Activated T-cell treated with anti-CD3 and anti-CD28 coated beads, Interleukin-2, amount 50 U/mL, for 4 hours (primary cell): Measurements from ENCODE around the gene HSPG2. TPM values are rescaled to one million over a fixed set of nuclear protein-coding genes. Genes with fewer than 3 reads are reported as not detected.
"Not testable (repeated sequence)": the region's sequence is repeated elsewhere in the genome, so short reads cannot be mapped to it uniquely, and the experiment has no call there.

Experiments
- ATAC-seq, 2 donors: fragments of 200-7000 bp; cut with Tn5 transposase; one replicate each; pipeline ENCODE4 v1.10.0; 2021
- DNase-seq: peaks from one replicate; pipeline ENCODE4 v3.0.0-alpha.2; 2020
- H3K27me3 Mint-ChIP-seq: one replicate; pipeline ENCODE4 v1.8.0; 2021; ENCODE audit warnings: low read depth, mixed read lengths
- H3K36me3 Mint-ChIP-seq: one replicate; pipeline ENCODE4 v1.8.0; 2022; ENCODE audit warnings: mixed read lengths; ENCODE audit not compliant: insufficient read depth
- H3K4me1 Mint-ChIP-seq: one replicate; pipeline ENCODE4 v1.8.0; 2021; ENCODE audit warnings: low read depth, mixed read lengths
- H3K4me3 Mint-ChIP-seq: one replicate; pipeline ENCODE4 v1.8.0; 2021; ENCODE audit warnings: mild to moderate bottlenecking, moderate library complexity, mixed read lengths
- H3K9me3 Mint-ChIP-seq: one replicate; pipeline ENCODE4 v1.8.0; 2021; ENCODE audit warnings: mixed read lengths
- total RNA-seq, 3 donors: library from RNA; stranded (reverse); gene quantifications; one replicate each; pipeline ENCODE4 v1.2.1, GENCODE V29; 2021

Gene HSPG2
- total RNA-seq, 3 donors from 2014 or later, result 0.92 to 1.7 (median 1.2) TPM

DNA sequence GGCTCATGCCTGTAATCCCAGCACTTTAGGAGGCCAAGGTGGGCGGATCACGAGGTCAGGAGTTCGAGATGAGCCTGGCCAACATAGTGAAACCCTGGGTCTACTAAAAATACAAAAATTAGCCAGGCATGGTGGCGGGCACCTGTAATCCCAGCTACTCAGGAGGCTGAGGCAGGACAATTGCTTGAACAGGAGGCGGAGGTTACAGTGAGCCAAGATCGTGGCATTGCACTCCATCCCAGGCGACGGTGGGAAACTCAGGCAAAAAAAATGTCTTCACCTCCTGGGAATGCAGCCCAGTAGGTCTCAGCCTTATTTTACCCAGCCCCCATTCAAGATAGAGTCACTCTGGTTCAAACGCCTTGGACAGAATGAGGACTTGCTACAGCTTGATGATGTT lies 151.3 kb downstream of the HSPG2 start:
- H3K27me3 Mint-ChIP-seq, ATAC-seq, H3K36me3 Mint-ChIP-seq, H3K9me3 Mint-ChIP-seq, H3K4me3 Mint-ChIP-seq, DNase-seq: not testable (repeated sequence)
- peaks cover 11% of the 10 kb centered on the region for H3K4me1 Mint-ChIP-seq

DNA sequence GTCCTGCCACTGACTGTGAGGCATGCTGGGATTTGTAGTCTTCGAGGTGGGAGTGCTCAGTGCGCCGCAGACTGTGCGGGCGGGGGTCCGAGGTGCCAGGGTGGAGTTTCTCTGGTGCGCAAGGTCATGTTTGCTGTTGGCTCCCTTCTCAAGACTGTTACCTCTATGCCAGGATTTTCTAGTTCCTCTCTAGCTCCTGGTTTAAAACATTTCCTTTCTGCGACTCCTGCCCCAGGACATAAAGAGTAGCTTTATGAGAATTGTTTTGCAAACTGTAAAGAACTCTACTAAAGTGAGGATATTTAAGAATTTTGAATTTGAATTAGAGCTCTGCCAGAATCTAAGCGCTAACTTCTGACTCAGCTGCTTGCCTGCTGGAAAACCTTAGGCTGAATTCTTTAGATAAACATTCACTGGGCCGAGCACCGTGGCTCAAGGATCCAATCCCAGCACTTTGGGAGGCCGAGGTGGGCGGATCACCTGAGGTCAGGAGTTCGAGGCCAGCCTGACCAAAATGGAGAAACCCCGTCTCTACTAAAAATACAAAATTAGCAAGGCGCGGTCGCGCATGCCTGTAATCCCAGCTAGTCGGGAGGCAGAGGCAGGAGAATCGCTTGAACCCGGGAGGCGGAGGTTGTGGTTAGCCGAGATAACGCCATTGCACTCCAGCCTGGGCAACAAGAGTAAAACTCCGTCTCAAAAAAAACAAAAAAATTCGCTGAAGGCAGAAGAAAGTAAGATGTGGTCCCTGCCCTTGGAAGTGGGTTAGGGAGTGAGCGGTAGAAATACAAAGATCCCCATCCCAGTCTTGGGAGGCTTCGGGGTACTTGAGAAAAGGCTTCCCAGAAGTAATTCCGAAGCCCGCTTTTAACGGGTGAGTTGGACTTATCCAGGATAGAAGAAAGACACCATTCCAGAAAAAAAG lies 153.2 kb downstream of the HSPG2 start:
- DNase-seq, result no peak
- Mint-ChIP-seq H3K36me3 (peaks cover 2% of the 10 kb centered on the region), H3K9me3 (no peaks in the 10 kb centered on the region), H3K27me3 (no peaks in the 10 kb centered on the region), H3K4me1 (peaks cover 25% of the 10 kb centered on the region), H3K4me3 (peak overlapping the region; percentile 95)
- no peak for ATAC-seq

DNA sequence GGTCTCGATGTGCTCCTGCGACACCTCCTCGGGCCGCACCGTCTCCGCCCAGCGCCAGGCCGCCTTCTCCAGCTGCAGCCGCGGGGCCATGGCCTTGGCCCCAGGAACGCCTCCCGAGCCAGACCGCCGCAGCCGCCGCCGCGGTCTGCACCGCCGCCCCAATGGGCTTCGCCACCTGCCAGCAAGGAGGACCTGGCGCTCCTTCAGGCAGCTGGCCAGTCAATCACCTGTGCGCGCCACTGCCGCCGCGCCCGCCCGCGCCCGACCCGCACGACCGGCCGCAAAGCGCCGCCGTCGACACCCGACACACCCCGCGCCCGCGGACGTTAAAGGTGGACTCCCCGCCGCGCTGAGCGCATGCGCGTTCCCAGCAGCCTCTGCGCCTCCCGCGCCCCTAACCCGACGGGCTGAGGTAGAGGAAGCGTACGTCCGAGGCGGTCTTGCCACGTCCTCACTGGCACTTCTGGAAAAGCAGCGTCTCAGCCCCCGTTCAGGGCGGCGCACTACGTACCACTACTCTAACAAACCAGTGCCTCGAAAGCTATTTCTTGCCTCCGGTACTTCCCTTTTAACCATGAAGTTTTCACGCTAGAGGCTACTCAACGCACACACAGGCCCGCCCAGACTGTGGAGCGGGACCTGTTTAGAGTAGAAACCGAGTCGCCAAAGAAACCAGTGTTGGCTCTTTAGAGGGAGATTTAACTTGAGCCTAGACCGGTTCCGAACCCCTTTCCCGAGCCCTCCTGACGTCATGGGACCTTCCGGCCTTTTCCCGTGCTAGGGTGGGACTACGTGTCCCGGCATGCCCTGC lies 154.0 kb downstream of the HSPG2 start, which contains the start of gene USP48:
USP48 (minus strand) TSS at position 282 of the 811 bp plus-strand sequence; CDS start at position 90, 192 bp downstream.
- H3K4me3 Mint-ChIP-seq, result peak within 1 kb of the TSS; percentile 95
- peaks cover 31% of the 10 kb centered on the region for H3K4me1 Mint-ChIP-seq
- no peaks in the 10 kb centered on the region for H3K27me3 Mint-ChIP-seq
- H3K36me3 Mint-ChIP-seq, result peaks cover 2% of the 10 kb centered on the region
- H3K9me3 Mint-ChIP-seq, result no peaks in the 10 kb centered on the region
- ATAC-seq, result peak; percentile 83 to 84
- DNase-seq, result peak; percentile 94

DNA sequence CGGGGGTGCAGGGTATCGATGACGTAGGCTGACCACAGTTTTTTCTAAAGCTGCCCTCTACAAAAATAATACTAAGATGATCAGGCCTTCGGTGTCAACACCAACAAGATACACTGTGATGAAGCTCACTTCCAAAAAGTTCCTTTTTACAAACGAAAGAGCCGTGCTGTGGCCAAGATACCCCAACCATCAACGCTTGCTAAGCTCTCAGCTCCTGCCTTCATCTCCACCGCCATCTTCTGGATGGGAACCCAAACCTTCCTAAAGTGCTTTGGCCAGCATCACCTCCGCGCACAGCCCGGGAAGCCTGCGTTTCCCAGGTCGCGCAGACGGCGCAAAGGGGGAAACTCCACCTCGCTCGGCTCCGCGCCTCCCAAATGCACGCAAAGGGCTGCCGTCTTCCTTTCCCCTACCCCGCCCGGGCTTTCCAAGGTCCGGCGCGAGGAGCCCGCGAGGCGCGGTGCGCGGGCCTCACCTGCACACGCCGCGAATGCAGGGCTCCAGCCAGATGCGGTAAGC lies 154.7 kb downstream of the HSPG2 start:
- peaks cover 3% of the 10 kb centered on the region for H3K36me3 Mint-ChIP-seq
- no peaks in the 10 kb centered on the region for H3K27me3 Mint-ChIP-seq
- DNase-seq (peak; percentile 23), ATAC-seq (peak; percentile 21 to 22)
- H3K9me3 Mint-ChIP-seq, result no peaks in the 10 kb centered on the region
- peaks cover 35% of the 10 kb centered on the region for H3K4me1 Mint-ChIP-seq
- peak overlapping the region; percentile 95 for H3K4me3 Mint-ChIP-seq

DNA sequence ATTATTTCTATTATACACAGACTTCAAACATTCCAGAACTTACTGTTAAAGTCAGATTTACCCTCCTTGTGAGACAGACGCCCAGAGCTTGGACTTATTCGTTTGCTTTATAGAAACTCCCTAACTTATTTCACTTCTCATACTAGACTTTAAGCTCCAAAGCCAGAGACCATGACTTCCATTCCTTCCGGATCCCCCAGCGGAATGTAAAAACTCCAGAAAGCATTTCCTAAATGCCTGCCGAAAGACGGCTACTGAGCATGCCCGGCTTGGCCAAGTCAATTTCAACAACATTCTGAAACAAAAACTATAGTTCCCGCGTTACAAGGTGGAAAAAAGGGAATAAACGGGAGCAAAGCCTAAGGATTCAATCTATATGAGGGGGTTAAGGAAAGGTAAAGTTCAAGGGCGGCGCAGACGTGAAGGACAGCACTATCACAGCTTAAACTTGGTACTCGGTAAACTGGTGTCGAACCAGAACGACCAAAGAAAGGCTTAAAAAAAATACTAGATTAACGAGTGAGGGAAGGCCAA lies 155.2 kb downstream of the HSPG2 start:
- Mint-ChIP-seq H3K36me3 (peaks cover 6% of the 10 kb centered on the region), H3K27me3 (no peaks in the 10 kb centered on the region), H3K4me1 (peaks cover 41% of the 10 kb centered on the region), H3K9me3 (no peaks in the 10 kb centered on the region), H3K4me3 (peak overlapping the region; percentile 95)
- DNase-seq (no peak), ATAC-seq (no peak)

DNA sequence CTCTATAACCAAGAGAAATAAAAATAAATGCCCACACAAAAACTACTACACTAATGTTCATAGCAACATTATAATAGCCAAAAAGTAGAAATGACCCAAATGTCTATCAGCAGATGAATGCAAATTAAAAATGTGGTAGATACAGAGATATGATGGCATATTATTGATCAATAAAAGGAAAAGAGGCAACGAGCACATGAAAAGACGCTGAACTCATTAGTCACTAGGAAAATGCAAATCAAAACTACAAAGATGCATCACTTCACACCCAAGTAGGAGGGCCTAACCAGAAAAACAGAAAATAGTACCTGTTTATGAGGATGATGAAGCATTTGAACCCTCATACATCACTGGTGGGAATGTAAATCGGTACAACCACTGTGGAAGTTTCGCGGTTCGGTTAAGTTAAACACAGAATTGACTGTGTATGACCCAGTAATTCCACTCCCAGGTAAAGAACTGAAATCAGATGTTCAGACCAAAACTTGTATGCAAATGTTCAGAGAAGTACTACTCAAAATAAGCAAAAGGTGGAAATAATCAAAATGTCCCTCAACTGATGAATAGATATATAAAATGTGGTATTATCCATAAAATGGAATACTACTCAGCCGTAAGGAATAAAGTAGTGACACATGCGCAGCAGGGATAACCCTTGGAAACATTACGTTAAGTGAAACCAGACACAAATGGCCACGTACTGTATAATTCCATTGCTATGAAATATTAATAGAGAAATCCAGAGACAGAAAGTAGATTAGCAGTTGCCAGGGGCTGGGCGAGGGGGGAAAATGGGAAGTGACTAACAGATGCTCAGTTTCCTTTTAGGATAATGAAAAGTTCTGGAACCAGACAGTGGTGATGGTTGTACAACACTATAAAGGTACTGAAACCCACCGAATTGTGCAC lies 157.2 kb downstream of the HSPG2 start:
- H3K9me3 Mint-ChIP-seq, result no peaks in the 10 kb centered on the region
- ATAC-seq (peak; percentile 47), DNase-seq (peak; percentile 15)
- H3K4me3 Mint-ChIP-seq, result peak overlapping the region; percentile 83
- peaks cover 56% of the 10 kb centered on the region for H3K4me1 Mint-ChIP-seq
- no peaks in the 10 kb centered on the region for H3K27me3 Mint-ChIP-seq
- peaks cover 6% of the 10 kb centered on the region for H3K36me3 Mint-ChIP-seq

DNA sequence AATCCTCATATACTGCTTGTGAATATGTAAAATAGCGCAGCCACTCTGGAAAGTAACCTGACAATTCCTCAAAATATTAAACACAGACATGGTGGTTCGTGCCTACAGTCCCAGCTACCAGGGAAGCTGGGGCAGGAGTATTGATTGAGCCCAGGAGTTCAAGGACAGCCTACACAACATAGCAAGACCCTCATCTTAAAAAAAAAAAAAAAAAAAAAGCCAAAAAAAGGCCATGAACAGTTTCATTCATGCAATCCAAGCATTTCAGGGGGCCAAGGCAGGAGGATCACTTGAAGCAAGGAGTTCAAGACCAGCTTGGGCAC lies 158.7 kb downstream of the HSPG2 start:
- Mint-ChIP-seq H3K36me3 (peaks cover 6% of the 10 kb centered on the region), H3K27me3 (no peaks in the 10 kb centered on the region), H3K4me1 (peaks cover 58% of the 10 kb centered on the region), H3K9me3 (no peaks in the 10 kb centered on the region), H3K4me3 (peak overlapping the region; percentile 21)
- DNase-seq (no peak), ATAC-seq (no peak)

DNA sequence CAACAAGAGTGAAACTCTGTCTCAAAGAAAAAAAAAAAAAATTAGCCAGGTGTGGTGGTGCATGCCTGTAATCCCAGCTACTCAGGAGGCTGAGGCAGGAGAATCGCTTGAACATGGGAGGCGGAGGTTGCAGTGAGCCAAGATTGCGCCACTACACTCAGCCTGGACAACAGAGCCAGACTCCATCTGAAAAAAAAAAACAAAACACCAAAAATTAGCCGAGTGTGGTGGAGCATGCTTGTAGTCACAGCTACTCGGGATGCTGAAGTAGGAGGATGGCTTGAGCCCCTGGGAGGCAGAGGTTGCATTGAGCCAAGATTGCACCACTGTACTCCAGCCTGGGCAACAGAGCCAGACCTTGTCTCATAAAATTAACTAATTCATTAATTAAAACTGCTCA lies 160.2 kb downstream of the HSPG2 start:
- H3K4me1 Mint-ChIP-seq, result peaks cover 64% of the 10 kb centered on the region
- H3K4me3 Mint-ChIP-seq, result not testable (repeated sequence)

DNA sequence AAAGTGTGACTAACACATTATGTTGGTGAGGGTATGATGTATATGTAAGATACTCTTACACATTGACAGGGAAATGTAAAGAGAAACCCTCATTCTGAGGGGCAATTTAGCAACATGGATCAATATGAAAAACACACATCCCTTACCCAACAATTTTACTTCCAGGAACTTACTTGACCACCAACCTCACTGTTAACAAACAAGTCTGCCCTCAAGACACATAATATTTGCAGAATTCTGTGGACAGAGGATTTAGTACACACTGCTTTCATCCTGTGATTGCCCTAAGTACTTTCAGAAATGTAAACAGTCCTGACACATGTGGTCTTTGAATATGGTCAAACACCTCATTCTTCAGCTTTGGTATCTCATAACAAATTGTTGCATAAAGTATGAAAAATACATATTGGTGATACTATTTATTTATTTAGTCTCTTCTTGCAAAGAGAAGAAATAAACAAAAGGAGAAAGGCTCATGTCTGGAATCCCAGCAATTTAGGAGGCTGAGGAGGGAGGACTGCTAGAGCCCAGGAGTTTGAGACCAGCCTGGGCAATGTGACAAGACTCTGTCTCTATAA lies 161.0 kb downstream of the HSPG2 start:
- peak; percentile 20 to 32 for ATAC-seq
- H3K4me1 Mint-ChIP-seq, result peaks cover 62% of the 10 kb centered on the region
- H3K9me3 Mint-ChIP-seq, result no peaks in the 10 kb centered on the region
- no peak for DNase-seq
- H3K36me3 Mint-ChIP-seq, result peaks cover 6% of the 10 kb centered on the region
- H3K27me3 Mint-ChIP-seq, result no peaks in the 10 kb centered on the region
- peak overlapping the region; percentile 2 for H3K4me3 Mint-ChIP-seq

More for the DNA sequence above, 160.2 kb downstream of the HSPG2 start:
- H3K36me3 Mint-ChIP-seq, H3K27me3 Mint-ChIP-seq, H3K9me3 Mint-ChIP-seq, DNase-seq, ATAC-seq: not testable (repeated sequence)

DNA sequence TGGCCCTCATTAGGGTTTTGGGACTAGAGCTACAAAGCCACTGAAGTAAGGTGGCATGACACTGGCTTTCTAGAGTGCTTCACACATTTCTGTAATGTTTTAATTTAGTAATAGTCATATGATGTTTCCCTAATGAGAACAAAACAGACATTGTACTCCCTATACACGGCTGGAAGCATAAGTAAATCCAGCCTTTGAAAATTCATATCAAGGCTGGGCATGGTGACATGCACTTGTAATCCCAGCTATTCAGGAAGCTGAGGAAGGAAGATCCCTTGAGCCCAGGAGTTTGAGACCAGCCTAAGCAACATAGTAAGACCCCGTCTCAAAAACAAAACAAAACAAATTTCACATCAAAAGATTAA lies 161.6 kb downstream of the HSPG2 start:
- H3K9me3 Mint-ChIP-seq, result no peaks in the 10 kb centered on the region
- H3K4me1 Mint-ChIP-seq, result peaks cover 61% of the 10 kb centered on the region
- no peak overlapping the region for H3K4me3 Mint-ChIP-seq
- ATAC-seq, result no peak
- peaks cover 6% of the 10 kb centered on the region for H3K36me3 Mint-ChIP-seq
- DNase-seq, result no peak
- no peaks in the 10 kb centered on the region for H3K27me3 Mint-ChIP-seq

DNA sequence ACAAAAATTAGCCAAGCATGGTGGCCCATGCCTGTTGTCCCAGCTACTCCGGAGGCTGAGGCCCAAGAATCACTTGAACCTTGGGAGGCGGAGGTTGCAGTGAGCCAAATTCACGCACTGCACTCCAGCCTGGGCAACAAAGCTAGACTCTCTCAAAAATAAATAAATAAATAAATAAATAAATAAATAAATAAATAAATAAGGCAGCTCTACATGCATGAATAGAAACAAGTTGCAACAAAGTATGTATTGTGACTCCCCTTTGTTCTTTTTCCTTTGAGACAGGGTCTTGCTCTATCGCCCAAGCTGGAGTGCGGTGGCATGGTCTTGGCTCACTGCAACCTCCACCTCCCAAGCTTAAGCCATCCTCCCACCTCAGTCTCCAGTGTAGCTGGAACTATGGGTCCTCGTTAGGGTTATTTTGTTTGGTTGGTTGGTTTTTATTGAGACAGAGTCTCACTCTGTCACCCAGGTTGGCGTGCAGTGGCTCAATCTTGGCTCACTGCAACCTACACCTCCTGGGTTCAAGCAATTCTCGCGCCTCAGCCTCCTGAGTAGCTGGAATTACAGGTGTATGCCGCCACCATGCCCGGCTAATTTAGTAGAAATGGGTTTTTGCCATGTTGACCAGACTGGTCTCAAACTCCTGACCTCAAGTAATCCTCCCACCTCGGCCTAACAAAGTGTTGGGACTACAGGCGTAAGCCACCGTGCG lies 162.1 kb downstream of the HSPG2 start:
- ATAC-seq (no peak), DNase-seq (no peak)
- Mint-ChIP-seq H3K9me3 (no peaks in the 10 kb centered on the region), H3K4me3 (no peak overlapping the region), H3K36me3 (peaks cover 9% of the 10 kb centered on the region), H3K27me3 (no peaks in the 10 kb centered on the region), H3K4me1 (peaks cover 61% of the 10 kb centered on the region)

DNA sequence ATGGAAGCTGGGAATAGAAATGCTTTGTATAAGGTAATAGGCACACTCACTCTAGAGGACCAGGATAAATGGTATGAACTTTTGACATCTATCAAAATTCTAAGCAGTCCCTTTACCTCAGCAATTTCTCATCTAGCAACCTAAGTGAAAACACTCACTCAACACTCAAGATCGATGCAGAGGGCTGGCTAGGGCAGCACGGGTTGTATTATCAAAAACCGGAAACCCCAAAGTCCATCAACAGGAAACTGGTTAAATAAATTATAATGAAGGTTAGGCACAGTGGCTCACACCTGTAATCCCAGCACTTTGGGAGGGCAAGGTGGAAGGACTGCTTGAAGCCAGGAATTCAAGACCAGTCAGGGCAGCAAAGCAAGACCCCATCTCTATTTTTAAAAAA lies 163.5 kb downstream of the HSPG2 start:
- ATAC-seq, result peak; percentile 19 to 39
- no peak overlapping the region for H3K4me3 Mint-ChIP-seq
- no peaks in the 10 kb centered on the region for H3K9me3 Mint-ChIP-seq
- peaks cover 57% of the 10 kb centered on the region for H3K4me1 Mint-ChIP-seq
- H3K36me3 Mint-ChIP-seq, result peaks cover 12% of the 10 kb centered on the region
- no peaks in the 10 kb centered on the region for H3K27me3 Mint-ChIP-seq
- DNase-seq, result no peak
